ENCODE measurements around the gene FOSL1.

The FOSL1 gene

GRCh38 chr11:65919573-65920371, 19.6 kb upstream of the FOSL1 start:
- DNase-seq (ENCODE audit: low spot score) = no peak

- DNase-seq (ENCODE audit: low spot score) = peak; percentile 99
These were observed 19.0 kb upstream of the FOSL1 start, which contains the start of gene DRAP1 for GRCh38 chr11:65919141-65919572. TSS of gene DRAP1 (plus strand) at chr11:65919426. CDS start at chr11:65919502, 76 bp downstream.

- no peak for DNase-seq (ENCODE audit: low spot score)
These were observed 18.3 kb upstream of the FOSL1 start, which contains the start of gene C11orf68 for GRCh38 chr11:65918211-65919140. TSS of gene C11orf68 (minus strand) at chr11:65919062. CDS start at chr11:65919031, 31 bp downstream.

- DNase-seq (ENCODE audit: low spot score) = no peak
These were observed 17.4 kb upstream of the FOSL1 start for GRCh38 chr11:65917434-65918210.

GRCh38 chr11:65917077-65917433, 16.9 kb upstream of the FOSL1 start:
- DNase-seq (ENCODE audit: low spot score) = no peak

GRCh38 chr11:65916391-65916790, 16.2 kb upstream of the FOSL1 start:
- no peak for DNase-seq (ENCODE audit: low spot score)

- DNase-seq (ENCODE audit: low spot score) = no peak
These were observed 15.6 kb upstream of the FOSL1 start for GRCh38 chr11:65915821-65916251.

- no peak for DNase-seq (ENCODE audit: low spot score)
These were observed 15.1 kb upstream of the FOSL1 start for GRCh38 chr11:65915101-65915820.

GRCh38 chr11:65912845-65913244, 12.7 kb upstream of the FOSL1 start:
- no peak for DNase-seq (ENCODE audit: low spot score)

- peak; percentile 71 for DNase-seq (ENCODE audit: low spot score)
These were observed 11.7 kb upstream of the FOSL1 start for GRCh38 chr11:65911682-65912568.

GRCh38 chr11:65907878-65908277, 7.7 kb upstream of the FOSL1 start:
- DNase-seq (ENCODE audit: low spot score) = no peak

GRCh38 chr11:65906602-65907001, 6.4 kb upstream of the FOSL1 start:
- DNase-seq (ENCODE audit: low spot score) = no peak

- DNase-seq (ENCODE audit: low spot score) = no peak
These were observed 3.5 kb upstream of the FOSL1 start for GRCh38 chr11:65903715-65904114.

GRCh38 chr11:65903068-65903481, 2.9 kb upstream of the FOSL1 start:
- DNase-seq (ENCODE audit: low spot score) = no peak

GRCh38 chr11:65900899-65901180, 652 bp upstream of the FOSL1 start:
- no peak for DNase-seq (ENCODE audit: low spot score)

GRCh38 chr11:65899356-65900124, 648 bp downstream of the FOSL1 start:
- DNase-seq (ENCODE audit: low spot score) = peak; percentile 57

GRCh38 chr11:65898656-65899355, 1.4 kb downstream of the FOSL1 start:
- no peak for DNase-seq (ENCODE audit: low spot score)

GRCh38 chr11:65897020-65897471, 3.1 kb downstream of the FOSL1 start:
- no peak for DNase-seq (ENCODE audit: low spot score)
